A673 (cell line): ENCODE data around the gene NUP88. TPM values are rescaled to one million over a fixed set of nuclear protein-coding genes. Genes with fewer than 3 reads are reported as not detected.

Experiments used
- BruUV-seq: library from RNA; stranded (reverse); fragments of 400-500 nt; replicated peaks from 2 replicates; lab custom pipeline; 2021; lab: Mats Ljungman, UMichigan
- CTCF ChIA-PET: fragments of 300-600 bp; sonication (Branson Sonifier 250); formaldehyde crosslinking; loops from one replicate; lab custom pipeline; 2022; ENCODE audit warnings: antibody characterized with exemption; lab: Charles Lee
- POLR2A ChIA-PET: fragments of 300-600 bp; sonication (Branson Sonifier 250); formaldehyde crosslinking; loops from one replicate; lab custom pipeline; 2022; ENCODE audit warnings: antibody characterized with exemption; ENCODE audit not compliant: low non-redundant PET; lab: Charles Lee
- DNase-seq: peaks from one replicate; pipeline ENCODE4 v3.0.0-alpha.2; 2015; ENCODE audit warnings: low spot score
- H3K27ac ChIP-seq: fragments of 200-600 bp; sonication (generic); 2 replicates; pipeline ENCODE4 v1.5.1; 2016; ENCODE audit warnings: mixed run types, low read depth, mild to moderate bottlenecking, mixed read lengths, antibody characterized with exemption, low read length; ENCODE audit not compliant: poor library complexity, severe bottlenecking
- H3K27me3 ChIP-seq: fragments of 200-600 bp; sonication (generic); replicated peaks from 2 replicates; pipeline ENCODE4 v1.6.1; 2017; ENCODE audit warnings: mixed run types, low read depth, mild to moderate bottlenecking, mixed read lengths, antibody characterized with exemption, low read length; ENCODE audit not compliant: insufficient read depth, poor library complexity
- H3K36me3 ChIP-seq: fragments of 200-600 bp; sonication (generic); 2 replicates; pipeline ENCODE4 v1.6.1; 2016; ENCODE audit warnings: mixed run types, mild to moderate bottlenecking, mixed read lengths, antibody characterized with exemption, low read length; ENCODE audit not compliant: insufficient read depth, poor library complexity, severe bottlenecking
- H3K4me1 ChIP-seq: fragments of 200-600 bp; sonication (generic); 2 replicates; pipeline ENCODE4 v1.6.1; 2017; ENCODE audit warnings: mixed run types, mild to moderate bottlenecking, mixed read lengths, antibody characterized with exemption, low read length; ENCODE audit not compliant: insufficient read depth, poor library complexity, severe bottlenecking
- H3K4me3 ChIP-seq: fragments of 200-600 bp; sonication (generic); 2 replicates; pipeline ENCODE4 v1.5.1; 2016; ENCODE audit warnings: low read depth, mixed run types, mild to moderate bottlenecking, mixed read lengths, low read length; ENCODE audit not compliant: poor library complexity, severe bottlenecking
- H3K9me3 ChIP-seq: fragments of 200-600 bp; sonication (generic); 2 replicates; pipeline ENCODE4 v1.6.1; 2016; ENCODE audit warnings: mixed run types, low read depth, mild to moderate bottlenecking, mixed read lengths, antibody characterized with exemption, low read length; ENCODE audit not compliant: poor library complexity, severe bottlenecking
- EZH2 ChIP-seq: fragments of 200-600 bp; sonication (generic); IDR thresholded peaks from 2 replicates; pipeline ENCODE4 v1.6.1; 2017; ENCODE audit warnings: borderline replicate concordance, low read depth, mild to moderate bottlenecking, mixed read lengths, antibody characterized with exemption, low read length; ENCODE audit not compliant: poor library complexity, severe bottlenecking
- intact Hi-C: fragments of 100-400 bp; cut with micrococcal nuclease; formaldehyde crosslinking; loops from one replicate; pipeline ENCODE4 v1.10.0; 2022; ENCODE audit not compliant: unreplicated experiment
- total RNA-seq: library from RNA; stranded (reverse); gene quantifications from 2 replicates; pipeline ENCODE4 v1.2.3, GENCODE V29; 2021
- TF ChIP-seq, protein P1 (sequence below): fragments of 300-800, 200-600 bp; sonication (generic); conservative IDR thresholded peaks from 2 replicates; pipeline ENCODE4 v1.5.1; 2017; ENCODE audit warnings: low read depth, mild to moderate bottlenecking, antibody characterized with exemption, low read length, moderate library complexity, mixed read lengths

The NUP88 gene
- total RNA-seq, 1 experiment from 2014 or later = 132 TPM

DNA sequence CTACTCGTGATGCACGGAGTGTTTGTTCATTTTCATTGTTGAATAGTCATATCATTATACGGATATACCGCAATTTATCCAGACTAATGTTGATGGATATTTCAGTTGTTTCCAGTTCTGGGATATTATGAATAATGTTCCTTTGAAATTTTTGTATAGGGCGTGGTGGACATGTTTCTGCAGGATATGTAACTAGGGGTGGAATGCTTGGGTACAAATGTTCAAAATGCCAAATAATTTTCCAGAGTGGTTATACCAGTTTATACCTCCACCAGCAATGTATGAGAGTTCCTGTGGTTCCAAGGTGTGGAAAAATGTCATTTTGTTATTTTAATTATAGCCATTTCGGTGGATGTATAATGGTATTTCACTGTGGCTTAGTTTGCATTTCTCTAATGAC lies 53.6 kb downstream of the NUP88 start:
- no peak for DNase-seq
- no peaks in the 10 kb centered on the region for H3K9me3 ChIP-seq
- H3K27ac ChIP-seq = no peak overlapping the region
- peaks cover 26% of the 10 kb centered on the region for H3K36me3 ChIP-seq
- POLR2A ChIA-PET = no interaction called here
- intact Hi-C loops = no loop called here
- BruUV-seq = no TSS peak
- H3K4me3 ChIP-seq = no peak overlapping the region
- TF ChIP-seq, protein P1, sequence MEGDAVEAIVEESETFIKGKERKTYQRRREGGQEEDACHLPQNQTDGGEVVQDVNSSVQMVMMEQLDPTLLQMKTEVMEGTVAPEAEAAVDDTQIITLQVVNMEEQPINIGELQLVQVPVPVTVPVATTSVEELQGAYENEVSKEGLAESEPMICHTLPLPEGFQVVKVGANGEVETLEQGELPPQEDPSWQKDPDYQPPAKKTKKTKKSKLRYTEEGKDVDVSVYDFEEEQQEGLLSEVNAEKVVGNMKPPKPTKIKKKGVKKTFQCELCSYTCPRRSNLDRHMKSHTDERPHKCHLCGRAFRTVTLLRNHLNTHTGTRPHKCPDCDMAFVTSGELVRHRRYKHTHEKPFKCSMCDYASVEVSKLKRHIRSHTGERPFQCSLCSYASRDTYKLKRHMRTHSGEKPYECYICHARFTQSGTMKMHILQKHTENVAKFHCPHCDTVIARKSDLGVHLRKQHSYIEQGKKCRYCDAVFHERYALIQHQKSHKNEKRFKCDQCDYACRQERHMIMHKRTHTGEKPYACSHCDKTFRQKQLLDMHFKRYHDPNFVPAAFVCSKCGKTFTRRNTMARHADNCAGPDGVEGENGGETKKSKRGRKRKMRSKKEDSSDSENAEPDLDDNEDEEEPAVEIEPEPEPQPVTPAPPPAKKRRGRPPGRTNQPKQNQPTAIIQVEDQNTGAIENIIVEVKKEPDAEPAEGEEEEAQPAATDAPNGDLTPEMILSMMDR = no peak
- CTCF ChIA-PET = no interaction called here
- H3K4me1 ChIP-seq = no peaks in the 10 kb centered on the region
- H3K27me3 ChIP-seq = no peaks in the 10 kb centered on the region

DNA sequence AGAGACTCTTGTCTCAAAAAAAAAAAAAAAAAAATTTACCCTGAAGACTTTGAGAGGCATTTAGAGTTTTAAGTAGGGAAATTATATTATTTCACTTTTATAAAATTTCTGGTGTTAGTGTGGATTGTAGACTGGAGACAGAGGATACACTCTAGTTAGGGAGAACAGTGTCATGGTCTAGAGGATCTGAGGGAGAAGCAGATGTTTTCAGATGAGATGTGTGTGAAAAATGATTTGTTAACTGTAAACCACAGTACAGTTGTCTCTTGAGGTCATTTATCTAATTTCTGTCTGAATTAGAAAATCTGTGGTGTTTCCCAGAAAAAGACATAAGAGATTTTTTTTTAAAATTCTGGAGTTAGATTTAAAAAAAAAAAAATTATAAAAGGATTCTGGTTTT lies 54.8 kb downstream of the NUP88 start:
- no TSS peak for BruUV-seq
- H3K27ac ChIP-seq = no peak overlapping the region
- no peaks in the 10 kb centered on the region for H3K27me3 ChIP-seq
- no peak for DNase-seq
- no peak overlapping the region for H3K4me3 ChIP-seq
- no peaks in the 10 kb centered on the region for H3K4me1 ChIP-seq
- no peak for TF ChIP-seq EZH2
- TF ChIP-seq, protein P1 = no peak
- peaks cover 28% of the 10 kb centered on the region for H3K36me3 ChIP-seq
- ChIA-PET POLR2A (no interaction called here), CTCF (no interaction called here)
- intact Hi-C loops = no loop called here
- no peaks in the 10 kb centered on the region for H3K9me3 ChIP-seq

DNA sequence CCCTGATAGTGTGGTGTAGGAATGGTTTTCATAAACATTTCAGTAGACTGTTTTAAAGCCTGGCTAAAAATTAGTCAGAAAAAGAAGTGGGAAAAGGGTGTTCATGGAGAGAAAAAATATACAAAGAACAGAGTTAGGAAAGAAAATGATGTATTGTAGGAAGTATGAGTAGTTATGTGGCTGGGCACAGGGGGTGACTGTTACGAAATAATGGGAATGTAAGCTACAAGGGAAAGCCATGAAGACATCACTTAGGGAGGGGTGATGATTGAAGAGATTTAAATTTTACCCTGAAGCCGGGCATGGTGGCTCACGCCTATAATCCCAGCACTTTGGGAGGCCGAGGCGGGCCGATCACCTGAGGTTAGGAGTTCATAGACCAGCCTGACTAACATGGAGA lies 55.3 kb downstream of the NUP88 start:
- no peak for DNase-seq
- H3K9me3 ChIP-seq = no peaks in the 10 kb centered on the region

More for the DNA sequence above, 55.3 kb downstream of the NUP88 start:
- no peaks in the 10 kb centered on the region for H3K27me3 ChIP-seq
- POLR2A ChIA-PET = no interaction called here
- CTCF ChIA-PET = no interaction called here
- H3K36me3 ChIP-seq = peaks cover 28% of the 10 kb centered on the region
- H3K4me3 ChIP-seq = no peak overlapping the region
- H3K4me1 ChIP-seq = no peaks in the 10 kb centered on the region
- H3K27ac ChIP-seq = no peak overlapping the region
- TF ChIP-seq EZH2 = no peak
- TF ChIP-seq, protein P1 = no peak
- intact Hi-C loops = no loop called here
- BruUV-seq = no TSS peak
